CD4-positive, alpha-beta T cell treated with Interleukin-17A for 1 hour (primary cell): ENCODE data around the gene PAX6.

Source experiments
- DNase-seq: peaks from one replicate; pipeline ENCODE4 v3.0.0-alpha.2; 2020

PAX6 gene

DNA sequence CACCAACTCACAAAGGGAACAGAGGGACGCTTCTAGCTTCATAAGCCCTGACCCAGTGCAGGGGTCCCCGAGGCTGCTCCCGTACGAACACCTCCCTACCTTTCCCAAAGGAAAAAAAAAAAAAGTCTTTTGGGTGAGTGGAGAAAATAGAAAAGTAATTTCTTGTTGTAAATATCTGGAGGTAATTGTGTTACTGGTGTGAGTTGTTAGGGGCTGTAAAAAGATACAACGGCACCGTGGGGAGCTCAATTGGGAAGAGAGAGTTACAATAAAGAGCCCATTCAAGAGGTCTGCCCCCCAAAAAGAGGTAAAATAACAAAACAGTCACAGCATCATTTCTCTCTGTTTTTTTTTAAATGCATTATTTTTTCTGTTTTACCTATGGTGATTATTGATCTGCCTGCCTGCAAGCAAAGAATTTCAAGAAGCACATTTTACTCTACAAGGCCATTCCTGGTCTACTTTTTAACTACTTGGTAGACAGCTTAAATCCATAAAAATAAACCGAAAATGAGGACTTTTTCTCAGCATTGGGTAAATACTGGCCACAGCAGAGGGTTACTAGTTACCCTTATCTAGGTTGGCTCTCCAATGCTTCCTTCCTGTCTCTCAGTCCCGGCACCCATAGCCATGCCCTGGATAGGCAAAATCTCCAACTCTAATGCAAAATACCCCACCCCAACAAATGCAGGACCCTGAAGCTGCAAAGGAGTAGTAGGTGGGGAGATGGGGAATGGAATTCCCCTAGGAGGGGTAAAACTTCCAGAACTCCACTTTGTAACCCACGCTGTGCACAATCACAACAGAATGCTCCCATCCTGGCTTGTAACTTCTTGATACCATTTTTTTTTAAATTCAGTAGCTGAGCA is 3.1 kb downstream of the PAX6 start:
- no peak for DNase-seq

GRCh38 chr11:31806928-31807798 is 4.0 kb downstream of the PAX6 start:
- DNase-seq: no peak

- DNase-seq: no peak
These were observed 4.8 kb downstream of the PAX6 start for GRCh38 chr11:31806186-31806927.

- no peak for DNase-seq
These were observed 5.4 kb downstream of the PAX6 start for GRCh38 chr11:31805629-31806185.

DNA sequence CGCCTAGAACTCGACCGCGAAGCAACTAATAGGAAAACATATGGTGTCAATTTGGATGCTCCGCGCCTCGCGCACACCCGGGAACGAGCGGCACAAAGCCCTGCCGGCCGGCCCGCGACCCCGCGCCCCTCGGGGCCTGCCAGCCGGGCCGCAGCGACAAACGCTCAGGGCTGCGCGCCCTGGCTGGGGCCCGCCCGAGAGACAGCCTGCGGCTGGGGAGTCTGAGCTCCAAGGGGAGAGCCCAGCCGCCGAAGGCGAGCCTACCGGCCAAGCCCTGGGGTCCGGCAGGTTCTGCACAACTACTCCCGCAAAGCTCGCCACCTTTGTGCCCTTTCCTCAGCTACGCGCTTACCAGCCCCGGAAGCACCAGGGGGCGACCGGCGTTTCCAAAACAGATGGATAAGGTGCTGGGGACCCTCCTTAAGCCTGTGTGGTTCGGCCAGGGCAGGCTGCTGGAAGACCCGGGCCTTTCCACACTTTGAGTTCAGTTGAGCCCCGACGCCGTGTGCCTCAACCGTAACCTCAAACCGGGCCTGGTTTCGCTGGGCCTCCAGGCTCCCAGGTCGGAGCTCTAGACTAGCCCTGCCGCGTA is 6.0 kb downstream of the PAX6 start:
- DNase-seq: no peak

- DNase-seq: no peak
These were observed 6.6 kb downstream of the PAX6 start for GRCh38 chr11:31804312-31805036.

DNA sequence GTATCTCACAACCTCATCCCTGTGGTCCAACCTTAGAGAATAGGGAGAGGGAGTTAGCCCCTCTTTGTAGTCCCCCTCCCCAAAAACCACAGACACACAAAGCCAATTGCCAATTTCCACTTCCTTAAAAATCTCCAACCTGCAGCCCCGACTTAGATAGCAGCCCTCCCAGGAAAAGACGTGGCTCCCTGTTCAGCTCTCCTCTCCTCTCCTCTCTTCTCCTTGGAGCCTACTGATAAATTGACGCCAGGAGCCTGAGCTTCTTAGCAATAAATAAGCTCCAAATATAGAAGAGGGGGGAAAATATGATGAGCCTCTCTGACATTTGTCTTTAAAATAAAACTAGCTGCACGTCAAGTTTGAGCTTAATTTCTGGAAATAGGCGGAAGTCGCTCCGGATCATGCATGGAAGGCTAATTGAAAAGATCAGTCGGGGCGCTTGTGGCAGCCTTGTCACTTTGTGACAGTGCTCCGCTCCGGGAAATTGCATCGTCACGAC is 7.3 kb downstream of the PAX6 start:
- DNase-seq: no peak

GRCh38 chr11:31802990-31803812 is 7.9 kb downstream of the PAX6 start:
- DNase-seq: no peak

GRCh38 chr11:31802609-31802989 is 8.5 kb downstream of the PAX6 start:
- no peak for DNase-seq

- DNase-seq: no peak
These were observed 9.0 kb downstream of the PAX6 start for GRCh38 chr11:31802000-31802551.

- no peak for DNase-seq
These were observed 9.8 kb downstream of the PAX6 start for GRCh38 chr11:31801298-31801702.

- DNase-seq: no peak
These were observed 10.5 kb downstream of the PAX6 start for GRCh38 chr11:31800398-31801265.

GRCh38 chr11:31799435-31800397 is 11.4 kb downstream of the PAX6 start:
- DNase-seq: no peak

- DNase-seq: no peak
These were observed 12.3 kb downstream of the PAX6 start for GRCh38 chr11:31798554-31799434.

- DNase-seq: no peak
These were observed 13.0 kb downstream of the PAX6 start for GRCh38 chr11:31798057-31798553.

DNA sequence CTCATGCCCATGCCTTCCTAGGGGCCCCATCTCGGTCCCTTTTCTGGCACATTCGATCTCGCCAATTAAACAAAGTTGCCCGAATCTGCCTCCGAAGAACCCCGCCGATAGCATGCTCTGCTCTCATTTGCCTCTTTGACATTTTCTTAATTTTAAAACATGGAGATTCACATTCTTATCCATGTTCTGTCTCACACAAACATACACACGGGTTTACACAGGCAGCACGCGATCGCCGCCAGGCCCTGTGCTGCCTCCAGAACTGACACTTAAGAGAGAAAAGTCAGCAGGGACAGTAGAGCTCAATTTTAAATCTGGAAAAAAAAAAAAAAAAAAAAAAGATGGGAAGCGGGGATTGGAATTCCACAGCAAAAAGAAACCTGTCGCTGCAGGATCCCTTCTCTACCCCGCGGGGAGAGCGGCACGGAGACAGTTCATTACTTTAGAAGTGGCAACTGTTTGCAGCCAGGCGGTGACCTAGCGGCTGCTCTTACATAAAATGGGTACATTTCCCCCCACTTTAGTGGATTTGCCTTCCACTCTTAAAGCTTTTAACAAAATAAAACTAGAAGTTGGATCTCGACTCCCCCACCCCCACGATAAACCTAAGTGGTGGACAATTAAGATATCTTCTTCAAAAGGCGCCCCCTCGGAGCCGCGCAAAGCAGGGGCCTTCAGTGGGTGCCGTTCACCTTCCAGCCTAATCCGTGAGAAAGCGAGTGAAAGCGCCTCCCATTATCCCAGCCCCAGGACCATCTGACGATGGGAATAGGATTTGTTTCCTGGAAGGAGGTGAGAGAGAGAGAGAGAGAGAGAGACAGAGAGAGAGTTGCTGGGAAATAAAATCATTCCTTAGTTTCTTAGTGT is 13.7 kb downstream of the PAX6 start:
- no peak for DNase-seq
